Brain microvascular endothelial cell (primary cell): ENCODE results near the gene CDH13.

ENCODE experiments used
- DNase-seq: peaks from one replicate; pipeline ENCODE4 v3.0.0-alpha.2; 2020
- H3K27ac ChIP-seq: fragments of 250-450 bp; sonication (Bioruptor Pico); 2 replicates; pipeline ENCODE4 v1.5.1; 2020; ENCODE audit warnings: mild to moderate bottlenecking, moderate library complexity
- H3K27me3 ChIP-seq: fragments of 250-450 bp; sonication (Bioruptor Pico); replicated peaks from 2 replicates; pipeline ENCODE4 v1.5.1; 2020; ENCODE audit warnings: mild to moderate bottlenecking
- H3K36me3 ChIP-seq: fragments of 250-450 bp; sonication (Bioruptor Pico); replicated peaks from 2 replicates; pipeline ENCODE4 v1.5.1; 2020; ENCODE audit warnings: mild to moderate bottlenecking
- H3K4me3 ChIP-seq: 2 replicates; pipeline ENCODE4 v1.5.1; 2011; ENCODE audit warnings: low read depth, mild to moderate bottlenecking, control low read depth, low read length, moderate library complexity
- in situ Hi-C: cut with HindIII; loops from 2 replicates; pipeline ENCODE4 v1.10.0; 2017; ENCODE audit warnings: low sequenced_read_pairs, low pct_ligation_motif_present
- TF ChIP-seq, protein P1 (sequence below): IDR thresholded peaks from 2 replicates; pipeline ENCODE4 v1.5.1; 2011; ENCODE audit warnings: low read depth, mild to moderate bottlenecking, moderate library complexity, low read length, control low read depth, inconsistent platforms; ENCODE audit errors: missing control alignments

Gene CDH13

DNA sequence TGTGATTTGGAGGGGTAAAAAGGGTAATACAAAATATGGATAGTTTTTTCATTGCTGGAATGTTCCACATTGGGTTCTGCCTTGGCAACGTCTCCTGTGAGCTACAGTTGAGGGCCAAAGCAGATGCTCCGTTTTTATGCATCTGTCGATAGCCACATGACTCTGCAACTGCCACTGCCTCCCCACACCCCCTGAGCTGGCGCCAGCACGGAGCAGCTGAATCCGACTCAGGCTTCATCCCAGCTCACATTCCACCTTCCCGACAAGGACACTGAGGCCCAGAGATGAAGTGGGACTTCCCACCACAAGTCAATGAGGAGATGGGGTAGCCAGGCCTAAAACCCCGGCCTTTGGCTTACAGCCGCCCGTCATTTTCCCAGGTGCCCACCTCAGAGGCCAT, 334.1 kb downstream of the CDH13 start:
- TF ChIP-seq, protein P1, sequence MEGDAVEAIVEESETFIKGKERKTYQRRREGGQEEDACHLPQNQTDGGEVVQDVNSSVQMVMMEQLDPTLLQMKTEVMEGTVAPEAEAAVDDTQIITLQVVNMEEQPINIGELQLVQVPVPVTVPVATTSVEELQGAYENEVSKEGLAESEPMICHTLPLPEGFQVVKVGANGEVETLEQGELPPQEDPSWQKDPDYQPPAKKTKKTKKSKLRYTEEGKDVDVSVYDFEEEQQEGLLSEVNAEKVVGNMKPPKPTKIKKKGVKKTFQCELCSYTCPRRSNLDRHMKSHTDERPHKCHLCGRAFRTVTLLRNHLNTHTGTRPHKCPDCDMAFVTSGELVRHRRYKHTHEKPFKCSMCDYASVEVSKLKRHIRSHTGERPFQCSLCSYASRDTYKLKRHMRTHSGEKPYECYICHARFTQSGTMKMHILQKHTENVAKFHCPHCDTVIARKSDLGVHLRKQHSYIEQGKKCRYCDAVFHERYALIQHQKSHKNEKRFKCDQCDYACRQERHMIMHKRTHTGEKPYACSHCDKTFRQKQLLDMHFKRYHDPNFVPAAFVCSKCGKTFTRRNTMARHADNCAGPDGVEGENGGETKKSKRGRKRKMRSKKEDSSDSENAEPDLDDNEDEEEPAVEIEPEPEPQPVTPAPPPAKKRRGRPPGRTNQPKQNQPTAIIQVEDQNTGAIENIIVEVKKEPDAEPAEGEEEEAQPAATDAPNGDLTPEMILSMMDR = no peak
- no peak overlapping the region for H3K4me3 ChIP-seq
- H3K27ac ChIP-seq = no peak overlapping the region
- no peak for DNase-seq
- no peaks in the 10 kb centered on the region for H3K36me3 ChIP-seq
- in situ Hi-C loops = no loop called here
- no peaks in the 10 kb centered on the region for H3K27me3 ChIP-seq

DNA sequence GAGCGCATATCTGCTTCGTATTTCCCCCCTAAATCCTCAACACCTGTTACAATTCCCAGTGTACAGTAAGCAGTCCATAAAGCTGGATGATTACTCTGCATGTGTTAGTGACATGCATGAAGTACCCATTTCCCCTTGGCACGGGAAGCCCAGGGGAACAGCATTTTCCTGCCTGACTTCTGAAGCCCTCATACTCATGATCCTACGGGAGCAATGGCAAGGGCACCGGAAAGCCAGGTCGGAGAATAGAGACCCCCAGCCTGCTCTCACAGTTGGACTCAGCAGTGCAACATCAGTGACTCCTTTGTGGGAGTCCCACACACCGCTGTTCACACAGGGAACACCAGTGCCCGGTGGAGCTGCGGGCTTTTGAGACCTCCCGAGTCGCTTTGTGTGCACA, 336.9 kb downstream of the CDH13 start:
- TF ChIP-seq, protein P1 = no peak
- no peaks in the 10 kb centered on the region for H3K27me3 ChIP-seq
- no peaks in the 10 kb centered on the region for H3K36me3 ChIP-seq
- in situ Hi-C loops = no loop called here
- DNase-seq = no peak
- no peak overlapping the region for H3K4me3 ChIP-seq
- no peak overlapping the region for H3K27ac ChIP-seq

DNA sequence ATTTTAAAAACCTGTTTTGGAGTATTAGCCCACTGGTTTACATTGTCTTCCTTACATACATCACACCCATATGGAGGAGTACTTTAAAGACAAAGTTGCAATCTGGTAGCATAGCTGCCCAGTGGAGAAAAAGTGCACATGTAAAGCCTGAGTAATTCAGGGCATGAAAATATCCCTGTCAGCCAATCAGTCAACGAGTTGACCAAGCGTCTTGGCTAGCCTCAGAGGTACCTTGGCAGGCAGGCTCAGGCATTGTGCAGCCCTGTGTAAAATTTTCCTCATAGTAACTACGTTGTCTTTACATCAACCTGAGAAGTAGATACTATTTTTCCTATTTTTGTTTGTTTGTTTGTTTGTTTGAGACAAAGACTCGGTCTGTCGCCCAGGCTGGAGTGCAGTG, 339.0 kb downstream of the CDH13 start:
- TF ChIP-seq, protein P1 = no peak
- no peaks in the 10 kb centered on the region for H3K27me3 ChIP-seq
- no peak overlapping the region for H3K4me3 ChIP-seq
- no peak for DNase-seq
- in situ Hi-C loops = no loop called here
- no peak overlapping the region for H3K27ac ChIP-seq
- H3K36me3 ChIP-seq = no peaks in the 10 kb centered on the region

DNA sequence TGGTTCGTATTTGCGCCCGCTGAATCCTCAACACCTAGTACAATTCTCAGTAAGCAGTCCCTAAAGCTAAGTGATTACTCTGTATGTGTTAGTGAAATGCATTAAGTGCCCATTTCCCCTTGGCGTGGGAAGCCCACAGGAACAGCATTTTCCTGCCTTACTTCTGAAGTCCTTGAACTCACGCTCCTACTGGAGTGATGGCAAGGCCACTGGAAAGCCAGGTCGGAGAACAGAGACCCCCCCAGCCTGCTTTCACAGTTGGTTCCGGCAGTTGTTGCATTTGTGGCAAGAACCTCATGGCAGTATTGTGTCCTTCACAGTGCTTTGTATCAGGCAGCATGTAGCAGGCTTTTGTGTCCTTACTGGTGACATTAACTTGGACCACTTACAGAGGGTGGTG, 340.7 kb downstream of the CDH13 start:
- in situ Hi-C loops = no loop called here
- DNase-seq = no peak
- no peak overlapping the region for H3K4me3 ChIP-seq

DNA sequence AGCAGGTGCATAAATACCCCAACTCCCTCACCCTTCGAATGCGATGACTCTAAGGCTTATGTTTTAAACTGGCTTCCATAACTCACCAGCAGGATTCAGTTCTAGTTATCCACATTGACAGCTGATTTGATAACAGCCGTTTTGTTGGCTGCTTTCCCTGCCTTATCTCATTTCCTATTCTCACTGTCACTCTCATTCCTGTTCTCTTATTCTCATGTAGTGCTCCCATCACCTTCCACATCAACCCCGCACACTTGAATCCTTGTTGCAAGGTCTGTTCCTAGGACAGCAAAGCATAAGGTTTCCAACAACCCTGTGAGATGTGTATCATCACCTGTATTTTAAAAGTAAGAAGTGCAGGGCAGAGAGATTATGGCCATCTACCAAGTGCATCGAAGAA, 344.4 kb downstream of the CDH13 start:
- no peak for DNase-seq
- no peaks in the 10 kb centered on the region for H3K27me3 ChIP-seq
- in situ Hi-C loops = no loop called here

More for the DNA sequence above, 340.7 kb downstream of the CDH13 start:
- Histone ChIP-seq H3K27ac (no peak overlapping the region), H3K27me3 (no peaks in the 10 kb centered on the region), H3K36me3 (no peaks in the 10 kb centered on the region)
- TF ChIP-seq, protein P1 = no peak

More for the DNA sequence above, 344.4 kb downstream of the CDH13 start:
- Histone ChIP-seq H3K27ac (no peak overlapping the region), H3K4me3 (no peak overlapping the region), H3K36me3 (no peaks in the 10 kb centered on the region)
- TF ChIP-seq, protein P1 = no peak
